Mesenchymal stem cell (in vitro differentiated cells and primary cell): ENCODE data around the gene GGT7.
A peak's percentile ranks its signal among the peaks of the same experiment; 100 is the strongest.

Source experiments
- DNase-seq: peaks from one replicate; pipeline ENCODE4 v3.0.0-alpha.2; 2013
- H2AFZ ChIP-seq: one replicate; pipeline ENCODE4 v1.6.1; 2013; ENCODE audit warnings: low read depth, mild to moderate bottlenecking, control low read depth, inconsistent platforms, low read length, moderate library complexity
- H2AK5ac ChIP-seq: 2 replicates; pipeline ENCODE4 v1.6.1; 2013; ENCODE audit warnings: low read length, moderate library complexity, mild to moderate bottlenecking, inconsistent platforms; ENCODE audit not compliant: severe bottlenecking
- H2BK120ac ChIP-seq: one replicate; pipeline ENCODE4 v1.6.1; 2013; ENCODE audit warnings: low read depth, mild to moderate bottlenecking, inconsistent platforms, low read length, moderate library complexity
- H2BK12ac ChIP-seq, 2 experiments: one replicate each; pipeline ENCODE4 v1.6.1; 2013; ENCODE audit warnings: inconsistent platforms in 2 of 2, low read length in 2 of 2, mild to moderate bottlenecking in 2 of 2, moderate library complexity in 2 of 2, control low read depth in 1 of 2
- H2BK15ac ChIP-seq: one replicate; pipeline ENCODE4 v1.6.1; 2013; ENCODE audit warnings: mild to moderate bottlenecking, low read depth, inconsistent platforms; ENCODE audit not compliant: poor library complexity, severe bottlenecking
- H2BK5ac ChIP-seq: 2 replicates; pipeline ENCODE4 v1.6.1; 2013; ENCODE audit warnings: low read depth, mild to moderate bottlenecking, low read length, control low read depth, inconsistent platforms; ENCODE audit not compliant: poor library complexity, severe bottlenecking
- H3K14ac ChIP-seq, 2 experiments: one replicate each; pipeline ENCODE4 v1.6.1; 2013; ENCODE audit warnings: inconsistent platforms in 2 of 2, low read length in 2 of 2, control low read depth in 1 of 2, mild to moderate bottlenecking in 1 of 2, moderate library complexity in 1 of 2
- H3K18ac ChIP-seq, 2 experiments: one replicate each; pipeline ENCODE4 v1.6.1; 2013; ENCODE audit warnings: inconsistent platforms in 2 of 2, low read length in 2 of 2, control low read depth in 1 of 2, low read depth in 1 of 2, mild to moderate bottlenecking in 1 of 2
- H3K23ac ChIP-seq, 2 experiments: one replicate each; pipeline ENCODE4 v1.6.1; 2013; ENCODE audit warnings: inconsistent platforms in 2 of 2, low read length in 2 of 2, mild to moderate bottlenecking in 2 of 2, moderate library complexity in 2 of 2, control low read depth in 1 of 2
- H3K27ac ChIP-seq: 2 replicates; pipeline ENCODE4 v1.5.1; 2013; ENCODE audit warnings: mild to moderate bottlenecking, moderate library complexity, low read length, control low read depth, inconsistent platforms; ENCODE audit not compliant: poor library complexity, severe bottlenecking
- H3K27me3 ChIP-seq, 2 experiments: 2 replicates each; pipeline versions ENCODE4 v1.6.1 to v1.7.0; 2013; ENCODE audit warnings: low read length in 2 of 2, mild to moderate bottlenecking in 2 of 2, moderate library complexity in 2 of 2, control low read depth in 1 of 2, inconsistent platforms in 1 of 2; ENCODE audit not compliant: control insufficient read depth in 1 of 2, insufficient read depth in 1 of 2
- H3K36me3 ChIP-seq, 2 experiments: 2 replicates each; pipeline versions ENCODE4 v1.6.1 to v1.7.0; 2013; ENCODE audit warnings: low read length in 2 of 2, control low read depth in 1 of 2, inconsistent platforms in 1 of 2, low read depth in 1 of 2, mild to moderate bottlenecking in 1 of 2; ENCODE audit not compliant: insufficient read depth in 2 of 2, control insufficient read depth in 1 of 2
- H3K4ac ChIP-seq, 2 experiments: one replicate each; pipeline ENCODE4 v1.6.1; 2013; ENCODE audit warnings: inconsistent platforms in 2 of 2, low read length in 2 of 2, mild to moderate bottlenecking in 2 of 2, moderate library complexity in 2 of 2, control low read depth in 1 of 2, low read depth in 1 of 2
- H3K4me1 ChIP-seq: 2 replicates; pipeline ENCODE4 v1.6.1; 2013; ENCODE audit warnings: low read depth, low read length, control low read depth; ENCODE audit not compliant: control insufficient read depth, insufficient read depth
- H3K4me2 ChIP-seq: 2 replicates; pipeline ENCODE4 v1.6.1; 2013; ENCODE audit warnings: low read length, mild to moderate bottlenecking, inconsistent platforms; ENCODE audit not compliant: poor library complexity, severe bottlenecking
- H3K4me3 ChIP-seq, 2 experiments: 2 replicates each; pipeline versions ENCODE4 v1.5.1 to v1.7.0; 2013; ENCODE audit warnings: low read length in 2 of 2, mild to moderate bottlenecking in 2 of 2, control low read depth in 1 of 2, low read depth in 1 of 2; ENCODE audit not compliant: insufficient read depth in 1 of 2
- H3K79me1 ChIP-seq: replicated peaks from 2 replicates; pipeline ENCODE4 v1.6.1; 2013; ENCODE audit warnings: mild to moderate bottlenecking, control low read depth, low read length, inconsistent platforms; ENCODE audit not compliant: poor library complexity, severe bottlenecking
- H3K9ac ChIP-seq: 2 replicates; pipeline ENCODE4 v1.7.0; 2013; ENCODE audit warnings: mild to moderate bottlenecking, low read length, moderate library complexity
- H3K9me3 ChIP-seq: 2 replicates; pipeline ENCODE4 v1.7.0; 2013; ENCODE audit warnings: mild to moderate bottlenecking, low read length; ENCODE audit not compliant: control insufficient read depth
- H4K8ac ChIP-seq: one replicate; pipeline ENCODE4 v1.6.1; 2013; ENCODE audit warnings: inconsistent platforms, mild to moderate bottlenecking, low read length, moderate library complexity
- H4K91ac ChIP-seq: one replicate; pipeline ENCODE4 v1.6.1; 2013; ENCODE audit warnings: mild to moderate bottlenecking, low read length, inconsistent platforms
- WGBS: methylation state at CpG from one replicate; pipeline ENCODE4 v1.1.7; 2013; ENCODE audit warnings: mixed read lengths; 5-methylcytosine and 5-hydroxymethylcytosine counted together

Gene GGT7

GRCh38 chr20:34848597-34848996 is 24.1 kb downstream of the GGT7 start:
- H3K4me2 ChIP-seq = no peak overlapping the region
- no peak overlapping the region for H3K23ac ChIP-seq
- no peak overlapping the region for H3K4me3 ChIP-seq
- H3K36me3 ChIP-seq = peaks cover 32 to 54% of the 10 kb centered on the region in 2 experiments
- H2AK5ac ChIP-seq = no peak overlapping the region
- WGBS = 99% methylated on average over 5 of the region's 5 CpGs
- no peak overlapping the region for H4K8ac ChIP-seq
- DNase-seq = no peak
- H2BK120ac ChIP-seq = no peak overlapping the region
- H3K18ac ChIP-seq = no peak overlapping the region
- no peak overlapping the region for H2AFZ ChIP-seq
- H4K91ac ChIP-seq = no peak overlapping the region
- no peaks in the 10 kb centered on the region for H3K27me3 ChIP-seq
- H3K9me3 ChIP-seq = no peaks in the 10 kb centered on the region
- H2BK12ac ChIP-seq = no peak overlapping the region
- no peak overlapping the region for H2BK5ac ChIP-seq
- H3K79me1 ChIP-seq = no peaks in the 10 kb centered on the region
- no peak overlapping the region for H3K14ac ChIP-seq
- H3K4me1 ChIP-seq = peaks cover 7% of the 10 kb centered on the region
- no peak overlapping the region for H3K9ac ChIP-seq
- H2BK15ac ChIP-seq = no peak overlapping the region
- H3K4ac ChIP-seq = no peak overlapping the region
- no peak overlapping the region for H3K27ac ChIP-seq

DNA sequence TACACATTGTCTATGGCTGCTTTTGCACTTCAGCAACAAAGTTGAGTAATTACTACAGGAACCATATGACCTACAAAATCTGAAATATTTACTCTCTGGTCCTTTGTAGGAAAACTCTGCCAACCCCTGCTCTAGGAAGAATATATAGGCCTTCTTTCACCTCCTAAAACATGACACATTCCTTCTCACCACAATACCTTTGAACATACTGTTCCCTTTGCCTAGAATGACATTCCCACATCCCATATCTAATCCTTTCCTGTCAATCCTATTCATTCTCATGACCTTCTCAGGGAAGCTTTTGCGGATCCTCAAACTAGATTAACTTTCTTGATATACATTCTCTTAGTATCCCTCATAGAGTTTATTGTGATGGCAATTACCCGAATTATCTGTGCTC is 29.2 kb downstream of the GGT7 start:
- Histone ChIP-seq H3K4me3 (no peak overlapping the region), H3K9me3 (no peaks in the 10 kb centered on the region), H2BK120ac (no peak overlapping the region), H3K36me3 (peaks cover 10 to 17% of the 10 kb centered on the region in 2 experiments), H3K27ac (no peak overlapping the region), H3K27me3 (no peaks in the 10 kb centered on the region), H3K79me1 (no peaks in the 10 kb centered on the region), H3K9ac (no peak overlapping the region), H3K4me2 (no peak overlapping the region), H3K4ac (no peak overlapping the region), H3K4me1 (no peaks in the 10 kb centered on the region), H2BK15ac (no peak overlapping the region), H2BK12ac (no peak overlapping the region), H3K18ac (no peak overlapping the region), H2AK5ac (no peak overlapping the region), H3K23ac (no peak overlapping the region), H3K14ac (no peak overlapping the region), H4K8ac (no peak overlapping the region), H4K91ac (no peak overlapping the region), H2BK5ac (no peak overlapping the region), H2AFZ (no peak overlapping the region)
- no peak for DNase-seq
- WGBS = 100% methylated on average over 2 of the region's 2 CpGs

DNA sequence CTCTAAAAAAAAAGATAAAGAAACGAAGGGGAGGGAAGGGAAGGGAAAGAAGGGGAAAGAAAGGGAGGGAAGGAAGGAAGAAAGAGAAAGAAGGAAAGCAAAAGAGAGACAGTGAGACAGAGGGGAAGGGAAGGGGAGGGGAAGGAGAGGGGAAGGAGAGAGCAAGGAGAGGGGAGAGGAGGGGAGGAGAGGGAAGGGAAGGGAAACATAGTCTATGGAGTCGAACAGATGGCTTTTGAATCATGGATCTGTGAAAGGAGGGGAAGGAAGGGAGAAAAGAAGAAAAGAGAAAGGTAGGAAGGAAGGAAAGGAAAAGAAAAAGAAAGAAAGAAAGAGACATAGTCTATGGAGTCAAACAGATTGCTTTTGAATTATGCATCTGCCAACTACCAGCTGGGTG is 30.5 kb downstream of the GGT7 start:
- no peak overlapping the region for H2BK15ac ChIP-seq
- no peaks in the 10 kb centered on the region for H3K27me3 ChIP-seq
- no peak overlapping the region for H3K23ac ChIP-seq
- H3K9ac ChIP-seq = no peak overlapping the region
- no peaks in the 10 kb centered on the region for H3K9me3 ChIP-seq
- no peak overlapping the region for H2BK12ac ChIP-seq
- no peak overlapping the region for H3K14ac ChIP-seq
- H3K18ac ChIP-seq = no peak overlapping the region
- no peak overlapping the region for H3K4ac ChIP-seq
- 69% methylated on average over 2 of the region's 2 CpGs for WGBS
- no peak overlapping the region for H3K4me3 ChIP-seq
- H2AFZ ChIP-seq = no peak overlapping the region
- no peak overlapping the region for H4K8ac ChIP-seq
- no peak overlapping the region for H2BK5ac ChIP-seq
- H3K4me2 ChIP-seq = no peak overlapping the region
- no peak overlapping the region for H2AK5ac ChIP-seq
- H3K4me1 ChIP-seq = no peaks in the 10 kb centered on the region
- DNase-seq = no peak
- H3K79me1 ChIP-seq = no peaks in the 10 kb centered on the region
- H4K91ac ChIP-seq = no peak overlapping the region
- H2BK120ac ChIP-seq = no peak overlapping the region
- no peak overlapping the region for H3K27ac ChIP-seq
- peaks cover 7 to 10% of the 10 kb centered on the region in 2 experiments for H3K36me3 ChIP-seq

GRCh38 chr20:34834459-34834893 is 38.2 kb downstream of the GGT7 start:
- Histone ChIP-seq H2BK15ac (no peak overlapping the region), H2AFZ (no peak overlapping the region), H3K4me3 (peak overlapping the region in 1 of 2 experiments; percentile 60), H4K91ac (no peak overlapping the region), H2BK120ac (no peak overlapping the region), H3K79me1 (no peaks in the 10 kb centered on the region), H3K4ac (no peak overlapping the region), H3K4me2 (no peak overlapping the region), H3K14ac (no peak overlapping the region), H4K8ac (no peak overlapping the region), H2AK5ac (no peak overlapping the region), H3K18ac (no peak overlapping the region), H3K9me3 (no peaks in the 10 kb centered on the region), H2BK5ac (no peak overlapping the region), H3K9ac (peak overlapping the region; percentile 60), H3K27me3 (peaks cover 11 to 15% of the 10 kb centered on the region in 2 experiments), H3K4me1 (peaks cover 2% of the 10 kb centered on the region), H3K27ac (no peak overlapping the region), H3K36me3 (no peaks in the 10 kb centered on the region), H3K23ac (no peak overlapping the region), H2BK12ac (no peak overlapping the region)
- 76% methylated on average over 6 of the region's 6 CpGs for WGBS
- peak; percentile 55 for DNase-seq
